Type B pancreatic cell (in vitro differentiated cells): ENCODE measurements around the gene FXYD4. TPM values are rescaled to one million over a fixed set of nuclear protein-coding genes. Genes with fewer than 3 reads are reported as not detected.

ENCODE experiments used
- DNase-seq: peaks from one replicate; pipeline ENCODE4 v3.0.0; 2021; ENCODE audit warnings: mixed read lengths; ENCODE audit not compliant: unreplicated experiment; ENCODE audit errors: extremely low spot score
- H3K27ac Mint-ChIP-seq: 2 replicates; pipeline ENCODE4 v1.8.0; 2021; ENCODE audit warnings: mild to moderate bottlenecking, mixed read lengths
- H3K27me3 Mint-ChIP-seq: 2 replicates; pipeline ENCODE4 v1.8.0; 2021; ENCODE audit warnings: mixed read lengths
- H3K36me3 Mint-ChIP-seq: 2 replicates; pipeline ENCODE4 v1.8.0; 2021; ENCODE audit warnings: mixed read lengths
- H3K4me1 Mint-ChIP-seq: one replicate; pipeline ENCODE4 v1.8.0; 2021; ENCODE audit warnings: mixed read lengths; ENCODE audit not compliant: unreplicated experiment
- H3K4me3 Mint-ChIP-seq: 2 replicates; pipeline ENCODE4 v1.8.0; 2021; ENCODE audit warnings: mild to moderate bottlenecking, mixed read lengths
- H3K9me3 Mint-ChIP-seq: 2 replicates; pipeline ENCODE4 v1.8.0; 2021; ENCODE audit warnings: mixed read lengths
- CTCF ChIP-seq: fragments of 200-600 bp; sonication (generic); conservative IDR thresholded peaks from 2 replicates; pipeline ENCODE4 v1.5.0; 2021; ENCODE audit warnings: antibody characterized with exemption, mild to moderate bottlenecking
- total RNA-seq: library from RNA; stranded (reverse); gene quantifications from 2 replicates; pipeline ENCODE4 v1.2.1, GENCODE V29; 2021; ENCODE audit warnings: low replicate concordance

The FXYD4 gene
- total RNA-seq, 1 donor from 2014 or later = 0.97 TPM

GRCh38 chr10:43361547-43362190, 9.8 kb upstream of the FXYD4 start:
- H3K27ac Mint-ChIP-seq = peak overlapping the region; percentile 85
- peak overlapping the region; percentile 94 for H3K4me3 Mint-ChIP-seq
- DNase-seq = no peak
- H3K4me1 Mint-ChIP-seq = no peaks in the 10 kb centered on the region
- peak; percentile 10 for TF ChIP-seq CTCF
- no peaks in the 10 kb centered on the region for H3K9me3 Mint-ChIP-seq
- no peaks in the 10 kb centered on the region for H3K36me3 Mint-ChIP-seq
- no peaks in the 10 kb centered on the region for H3K27me3 Mint-ChIP-seq

GRCh38 chr10:43362191-43362839, 9.1 kb upstream of the FXYD4 start:
- peak overlapping the region; percentile 94 for H3K4me3 Mint-ChIP-seq
- peak overlapping the region; percentile 85 for H3K27ac Mint-ChIP-seq
- no peaks in the 10 kb centered on the region for H3K27me3 Mint-ChIP-seq
- no peaks in the 10 kb centered on the region for H3K36me3 Mint-ChIP-seq
- TF ChIP-seq CTCF = peak; percentile 24
- peak; percentile 94 for DNase-seq
- H3K9me3 Mint-ChIP-seq = no peaks in the 10 kb centered on the region
- no peaks in the 10 kb centered on the region for H3K4me1 Mint-ChIP-seq

- H3K27ac Mint-ChIP-seq = no peak overlapping the region
- H3K27me3 Mint-ChIP-seq = no peaks in the 10 kb centered on the region
- H3K9me3 Mint-ChIP-seq = no peaks in the 10 kb centered on the region
- no peaks in the 10 kb centered on the region for H3K4me1 Mint-ChIP-seq
- no peak for TF ChIP-seq CTCF
- no peak overlapping the region for H3K4me3 Mint-ChIP-seq
- no peaks in the 10 kb centered on the region for H3K36me3 Mint-ChIP-seq
- no peak for DNase-seq
These were observed 6.4 kb upstream of the FXYD4 start for GRCh38 chr10:43365001-43365400.

GRCh38 chr10:43369921-43370320, 1.5 kb upstream of the FXYD4 start:
- DNase-seq = no peak

GRCh38 chr10:43370671-43371215, 693 bp upstream of the FXYD4 start:
- H3K27me3 Mint-ChIP-seq = no peaks in the 10 kb centered on the region
- no peak for DNase-seq
- H3K4me3 Mint-ChIP-seq = no peak overlapping the region
- H3K4me1 Mint-ChIP-seq = peaks cover 6% of the 10 kb centered on the region
- no peak for TF ChIP-seq CTCF
- H3K9me3 Mint-ChIP-seq = no peaks in the 10 kb centered on the region
- no peak overlapping the region for H3K27ac Mint-ChIP-seq
- no peaks in the 10 kb centered on the region for H3K36me3 Mint-ChIP-seq

More at GRCh38 chr10:43369921-43370320, 1.5 kb upstream of the FXYD4 start:
- no peaks in the 10 kb centered on the region for H3K36me3 Mint-ChIP-seq
- TF ChIP-seq CTCF = no peak
- no peaks in the 10 kb centered on the region for H3K27me3 Mint-ChIP-seq
- H3K4me3 Mint-ChIP-seq = no peak overlapping the region
- no peaks in the 10 kb centered on the region for H3K9me3 Mint-ChIP-seq
- H3K27ac Mint-ChIP-seq = no peak overlapping the region
- H3K4me1 Mint-ChIP-seq = peaks cover 6% of the 10 kb centered on the region
